Neural cell (in vitro differentiated cells): Measurements from ENCODE around the gene DOK6.

Experiments
- EZH2 ChIP-seq: fragments of 200-600, 300-800 bp; shearing (Covaris generic), sonication (generic); IDR thresholded peaks from 2 replicates; pipeline ENCODE4 v1.6.1; 2014; ENCODE audit warnings: antibody characterized with exemption, low read length, borderline replicate concordance, mild to moderate bottlenecking; ENCODE audit not compliant: insufficient read depth, poor library complexity, severe bottlenecking
- POLR2AphosphoS5 ChIP-seq: IDR thresholded peaks from 2 replicates; pipeline ENCODE4 v1.6.1; 2012
- TAF1 ChIP-seq: IDR thresholded peaks from 2 replicates; pipeline ENCODE4 v1.6.1; 2012; ENCODE audit warnings: low read depth
- TF ChIP-seq, protein P1 (sequence below): fragments of 450-650 bp; IDR thresholded peaks from 2 replicates; pipeline ENCODE4 v1.5.1; 2014; ENCODE audit warnings: antibody characterized with exemption, mild to moderate bottlenecking, moderate library complexity; ENCODE audit not compliant: poor library complexity, severe bottlenecking
- TF ChIP-seq, protein P2 (sequence below): IDR thresholded peaks from 2 replicates; pipeline ENCODE4 v1.6.1; 2012; ENCODE audit warnings: borderline replicate concordance

DNA sequence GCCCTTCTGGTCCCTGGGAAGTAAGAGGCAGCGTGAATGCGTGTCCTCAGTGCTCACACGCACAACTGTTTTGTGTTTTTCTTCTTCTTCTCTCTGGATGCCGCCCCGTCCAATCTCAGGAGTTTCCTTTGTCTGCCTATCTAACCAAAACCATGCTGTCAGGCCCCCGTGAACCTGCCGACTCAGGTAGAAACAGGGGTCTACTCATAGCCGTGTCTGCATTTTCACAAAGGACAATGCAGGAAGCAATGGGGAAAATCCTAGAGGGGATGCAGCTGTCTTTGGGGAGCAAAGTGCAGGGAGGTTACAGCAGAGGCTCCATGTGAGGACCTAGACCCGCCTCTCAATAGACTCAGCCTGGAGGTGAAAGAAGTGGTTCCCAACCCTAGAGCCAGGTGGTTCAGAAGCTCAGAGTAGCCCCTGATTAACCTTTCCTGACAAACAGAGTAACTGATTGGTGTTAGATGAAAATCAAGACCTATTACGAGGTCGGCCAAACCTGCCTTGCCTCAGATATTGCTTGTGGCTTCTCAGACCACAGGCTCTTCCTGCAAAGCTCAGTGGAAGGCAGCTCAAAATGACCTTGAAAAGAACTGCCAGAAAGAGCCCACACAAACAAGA lies 497.7 kb downstream of the DOK6 start:
- TF ChIP-seq POLR2AphosphoS5 (no peak), TAF1 (no peak), EZH2 (no peak)
- TF ChIP-seq, protein P1, sequence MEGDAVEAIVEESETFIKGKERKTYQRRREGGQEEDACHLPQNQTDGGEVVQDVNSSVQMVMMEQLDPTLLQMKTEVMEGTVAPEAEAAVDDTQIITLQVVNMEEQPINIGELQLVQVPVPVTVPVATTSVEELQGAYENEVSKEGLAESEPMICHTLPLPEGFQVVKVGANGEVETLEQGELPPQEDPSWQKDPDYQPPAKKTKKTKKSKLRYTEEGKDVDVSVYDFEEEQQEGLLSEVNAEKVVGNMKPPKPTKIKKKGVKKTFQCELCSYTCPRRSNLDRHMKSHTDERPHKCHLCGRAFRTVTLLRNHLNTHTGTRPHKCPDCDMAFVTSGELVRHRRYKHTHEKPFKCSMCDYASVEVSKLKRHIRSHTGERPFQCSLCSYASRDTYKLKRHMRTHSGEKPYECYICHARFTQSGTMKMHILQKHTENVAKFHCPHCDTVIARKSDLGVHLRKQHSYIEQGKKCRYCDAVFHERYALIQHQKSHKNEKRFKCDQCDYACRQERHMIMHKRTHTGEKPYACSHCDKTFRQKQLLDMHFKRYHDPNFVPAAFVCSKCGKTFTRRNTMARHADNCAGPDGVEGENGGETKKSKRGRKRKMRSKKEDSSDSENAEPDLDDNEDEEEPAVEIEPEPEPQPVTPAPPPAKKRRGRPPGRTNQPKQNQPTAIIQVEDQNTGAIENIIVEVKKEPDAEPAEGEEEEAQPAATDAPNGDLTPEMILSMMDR, result no peak
- TF ChIP-seq, protein P2, sequence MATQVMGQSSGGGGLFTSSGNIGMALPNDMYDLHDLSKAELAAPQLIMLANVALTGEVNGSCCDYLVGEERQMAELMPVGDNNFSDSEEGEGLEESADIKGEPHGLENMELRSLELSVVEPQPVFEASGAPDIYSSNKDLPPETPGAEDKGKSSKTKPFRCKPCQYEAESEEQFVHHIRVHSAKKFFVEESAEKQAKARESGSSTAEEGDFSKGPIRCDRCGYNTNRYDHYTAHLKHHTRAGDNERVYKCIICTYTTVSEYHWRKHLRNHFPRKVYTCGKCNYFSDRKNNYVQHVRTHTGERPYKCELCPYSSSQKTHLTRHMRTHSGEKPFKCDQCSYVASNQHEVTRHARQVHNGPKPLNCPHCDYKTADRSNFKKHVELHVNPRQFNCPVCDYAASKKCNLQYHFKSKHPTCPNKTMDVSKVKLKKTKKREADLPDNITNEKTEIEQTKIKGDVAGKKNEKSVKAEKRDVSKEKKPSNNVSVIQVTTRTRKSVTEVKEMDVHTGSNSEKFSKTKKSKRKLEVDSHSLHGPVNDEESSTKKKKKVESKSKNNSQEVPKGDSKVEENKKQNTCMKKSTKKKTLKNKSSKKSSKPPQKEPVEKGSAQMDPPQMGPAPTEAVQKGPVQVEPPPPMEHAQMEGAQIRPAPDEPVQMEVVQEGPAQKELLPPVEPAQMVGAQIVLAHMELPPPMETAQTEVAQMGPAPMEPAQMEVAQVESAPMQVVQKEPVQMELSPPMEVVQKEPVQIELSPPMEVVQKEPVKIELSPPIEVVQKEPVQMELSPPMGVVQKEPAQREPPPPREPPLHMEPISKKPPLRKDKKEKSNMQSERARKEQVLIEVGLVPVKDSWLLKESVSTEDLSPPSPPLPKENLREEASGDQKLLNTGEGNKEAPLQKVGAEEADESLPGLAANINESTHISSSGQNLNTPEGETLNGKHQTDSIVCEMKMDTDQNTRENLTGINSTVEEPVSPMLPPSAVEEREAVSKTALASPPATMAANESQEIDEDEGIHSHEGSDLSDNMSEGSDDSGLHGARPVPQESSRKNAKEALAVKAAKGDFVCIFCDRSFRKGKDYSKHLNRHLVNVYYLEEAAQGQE, result no peak
